ENCODE measurements around the gene DCAF12.
"Not testable (repeated sequence)": the region's sequence is repeated elsewhere in the genome, so short reads cannot be mapped to it uniquely, and the experiment has no call there.

DCAF12 gene

GRCh38 chr9:34059281-34059680 lies 67.2 kb downstream of the DCAF12 start:
- no peak for DNase-seq

DNA sequence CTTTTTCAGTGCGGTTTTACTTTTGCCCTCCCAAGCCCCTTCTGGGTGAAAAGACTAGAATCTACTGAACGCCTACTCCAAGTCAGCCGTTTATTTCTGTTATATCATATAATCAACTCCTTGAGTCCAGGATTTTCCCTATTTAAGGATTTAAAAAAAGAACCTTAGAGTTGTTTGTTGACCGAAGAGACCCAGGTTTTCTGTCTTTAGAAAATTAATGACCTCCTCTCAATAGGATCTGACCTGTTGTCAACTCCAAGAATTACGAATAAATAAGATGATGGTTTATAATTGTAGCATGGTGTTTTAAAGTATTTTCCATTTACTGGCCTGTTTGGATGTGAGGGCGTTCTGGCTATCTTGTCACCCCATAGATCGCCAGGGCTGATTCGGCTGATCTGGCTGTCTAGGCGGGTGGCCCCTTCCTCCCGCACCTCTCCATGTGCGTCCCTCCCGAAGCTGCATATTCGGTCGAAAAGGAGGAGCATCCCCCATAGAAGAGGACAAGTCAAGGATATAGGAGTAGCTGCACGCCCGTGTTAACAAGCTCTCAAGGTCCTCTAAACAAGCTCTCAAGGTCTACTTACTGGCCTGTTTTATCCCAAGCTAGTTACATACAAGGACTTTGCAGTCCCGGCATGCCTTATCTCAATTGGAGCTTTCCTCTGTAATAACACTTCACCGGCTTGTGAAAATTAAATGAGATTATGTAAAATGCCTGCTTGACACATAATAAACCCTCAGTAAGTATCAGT lies 76.7 kb downstream of the DCAF12 start:
- no peak for DNase-seq

- DNase-seq, result peak; percentile 99
These were observed 77.5 kb downstream of the DCAF12 start, which contains the start of gene UBAP2 for GRCh38 chr9:34048727-34049629. Gene UBAP2, minus strand, starts transcription at chr9:34048887. Its CDS starts 31,739 bp downstream, at chr9:34017148.

DNA sequence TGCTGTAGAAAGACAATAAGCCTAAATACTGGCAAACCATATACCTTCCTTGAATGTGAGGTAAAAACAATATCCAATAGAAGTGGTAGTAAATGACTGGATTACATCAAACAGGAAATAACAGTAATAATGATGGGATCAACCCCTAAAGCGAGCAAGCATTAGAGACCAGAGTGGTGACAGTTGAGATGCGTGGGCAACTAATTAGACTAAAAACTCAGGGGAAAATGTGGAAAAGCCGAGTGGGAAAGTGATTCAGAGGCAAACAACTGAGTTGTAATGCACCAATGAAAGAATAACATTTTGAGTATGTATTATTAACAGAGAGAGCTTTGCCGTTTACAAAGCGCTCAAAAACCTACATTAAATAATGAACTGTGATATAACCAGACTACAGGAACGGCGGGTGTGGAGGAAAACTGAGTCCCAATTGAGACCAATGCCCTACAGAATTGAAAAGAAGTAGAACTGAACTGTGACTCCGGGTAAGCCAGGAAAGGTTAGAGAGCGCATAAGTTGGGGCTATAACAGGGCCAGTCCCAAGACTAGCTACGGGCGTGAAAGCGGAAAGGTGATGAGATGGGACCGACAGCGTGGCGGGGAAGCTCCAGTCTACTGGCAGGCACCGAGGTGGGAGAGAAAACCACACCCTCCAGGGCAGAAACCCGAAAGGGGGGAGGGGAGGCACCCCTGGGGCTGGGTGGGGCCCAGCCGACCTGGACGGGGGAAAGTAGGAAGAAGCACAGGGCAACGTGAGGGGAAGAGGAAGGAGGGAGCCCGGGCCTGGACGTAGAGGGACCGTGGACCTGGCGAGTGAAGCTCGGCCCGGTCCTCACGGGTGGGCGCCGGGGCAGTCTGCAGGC lies 78.4 kb downstream of the DCAF12 start:
- DNase-seq, result peak; percentile 20

DNA sequence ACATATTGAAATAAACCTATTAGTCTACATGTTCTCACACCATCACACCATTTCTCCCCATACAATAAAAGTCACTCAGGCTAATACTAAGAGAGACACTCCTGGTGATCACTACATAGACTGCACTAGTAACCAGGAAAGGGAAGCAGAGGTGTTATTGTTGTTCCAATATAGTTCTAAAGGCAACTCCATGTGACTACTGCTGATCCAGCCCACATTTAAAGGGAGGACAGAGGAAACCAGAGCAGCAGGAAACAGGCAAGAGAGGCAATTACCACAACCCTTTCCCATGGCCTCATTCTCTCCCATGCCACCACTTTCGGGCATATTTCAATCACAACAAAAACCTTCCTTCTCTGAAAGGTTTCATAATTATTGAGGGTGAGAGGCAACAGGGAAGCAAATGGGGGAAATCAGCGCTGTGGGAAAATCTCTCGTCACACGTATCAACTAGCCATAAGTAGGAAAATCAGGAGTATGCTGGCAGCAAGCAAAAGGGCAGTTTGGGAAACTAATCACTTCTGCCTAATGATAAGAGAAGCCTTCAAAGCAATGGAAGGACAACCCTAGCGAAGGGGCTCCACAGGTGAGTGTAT lies 79.6 kb downstream of the DCAF12 start:
- no peak for DNase-seq

GRCh38 chr9:34045903-34046302 lies 80.6 kb downstream of the DCAF12 start:
- DNase-seq, result no peak

- not testable (repeated sequence) for DNase-seq
These were observed 84.4 kb downstream of the DCAF12 start for GRCh38 chr9:34042074-34042473.

- not testable (repeated sequence) for DNase-seq
These were observed 87.6 kb downstream of the DCAF12 start for GRCh38 chr9:34038851-34039250.

- no peak for DNase-seq
These were observed 88.9 kb downstream of the DCAF12 start for GRCh38 chr9:34037626-34038025.

GRCh38 chr9:34036625-34037024 lies 89.9 kb downstream of the DCAF12 start:
- no peak for DNase-seq

Data from NCI-H1694 treated with DMSO at 0.1 percent for 48 hours (cell line).